ENCODE data around the gene STX1A. TPM values are rescaled to one million over a fixed set of nuclear protein-coding genes. Genes with fewer than 3 reads are reported as not detected.
A peak's percentile ranks its signal among the peaks of the same experiment; 100 is the strongest.

STX1A gene
- total and polyA plus RNA-seq, 2 of the 13 experiments (the other 11 are each of a cell fraction or from before 2014, with no cell fraction given): 6.1 to 12.2 TPM

- TF ChIP-seq BHLHE40 (IDR thresholded peaks at IDR 0.05; ENCODE audit: low read length): peak; percentile 69
- no peak for TF ChIP-seq ZSCAN21 (CRISPR knock-in tag; IDR thresholded peaks at IDR 0.05; ENCODE audit: borderline replicate concordance)
- TF ChIP-seq NFIB (CRISPR knock-in tag; IDR thresholded peaks at IDR 0.05; ENCODE audit: borderline replicate concordance): no peak
- no peak for TF ChIP-seq PREB (CRISPR knock-in tag; IDR thresholded peaks at IDR 0.05)
- no peak; the same call in 1 of the 2 replicates for TF ChIP-seq ZFP91 (CRISPR knock-in tag; IDR thresholded peaks at IDR 0.05; ENCODE audit: borderline replicate concordance)
- TF ChIP-seq BORCS8-MEF2B (CRISPR knock-in tag; IDR thresholded peaks at IDR 0.05): no peak
- peak; percentile 44 for TF ChIP-seq ASH2L (IDR thresholded peaks at IDR 0.05; ENCODE audit: insufficient read length, low read depth, low read length)
- no peak for TF ChIP-seq KDM4B (CRISPR knock-in tag; IDR thresholded peaks at IDR 0.05)
- TF ChIP-seq PAXIP1 (CRISPR knock-in tag; conservative IDR thresholded peaks at IDR 0.05): peak; percentile 56
- no peak for TF ChIP-seq PRDM15 (CRISPR knock-in tag; IDR thresholded peaks at IDR 0.05)
- TF ChIP-seq ZNF598 (CRISPR knock-in tag; IDR thresholded peaks at IDR 0.05; ENCODE audit: borderline replicate concordance): no peak; the same call in 1 of the 2 replicates
- TF ChIP-seq ZNF83 (CRISPR knock-in tag; IDR thresholded peaks at IDR 0.05; ENCODE audit: borderline replicate concordance): no peak
- TF ChIP-seq CENPT (CRISPR knock-in tag; IDR thresholded peaks at IDR 0.05; ENCODE audit: low read depth): 0 out of 2 replicates have a peak, but pooled peaks have one; percentile 19
- TF ChIP-seq ZFP1 (CRISPR knock-in tag; IDR thresholded peaks at IDR 0.05): no peak
- TF ChIP-seq ETV6 (CRISPR knock-in tag; conservative IDR thresholded peaks at IDR 0.05): no peak
- no peak for TF ChIP-seq CENPBD1 (CRISPR knock-in tag; IDR thresholded peaks at IDR 0.05; ENCODE audit: borderline replicate concordance, low read depth)
- TF ChIP-seq POLR2AphosphoS5 (IDR thresholded peaks at IDR 0.05; ENCODE audit: low read depth, low read length): no peak
- TF ChIP-seq AKAP8 (CRISPR knock-in tag; IDR thresholded peaks at IDR 0.05): no peak
Measured at GRCh38 chr7:73742753-73743641, 23.5 kb upstream of the STX1A start (continued).
